Left renal cortex interstitium (tissue), 4 donors: ENCODE data around the gene FANCC. TPM values are rescaled to one million over a fixed set of nuclear protein-coding genes. Genes with fewer than 3 reads are reported as not detected.
"Not testable (repeated sequence)": the region's sequence is repeated elsewhere in the genome, so short reads cannot be mapped to it uniquely, and the experiment has no call there.

ENCODE experiments used
- DNase-seq, 4 donors: peaks; one replicate each; pipeline ENCODE4 v3.0.0-alpha.2; 2013; ENCODE audit warnings: low read depth in 4 of 4, low spot score in 2 of 4, missing footprints in 1 of 4
- polyA plus RNA-seq, 4 donors: library from polyadenylated mRNA; unstranded; fragments of 120-200 nt; gene quantifications; one replicate each; pipeline ENCODE4 v1.2.1, GENCODE V29; 2013; ENCODE audit not compliant: insufficient read length in 4 of 4

FANCC gene
- polyA plus RNA-seq, 4 donors, result 21.2 to 26.8 (median 23.1) TPM

DNA sequence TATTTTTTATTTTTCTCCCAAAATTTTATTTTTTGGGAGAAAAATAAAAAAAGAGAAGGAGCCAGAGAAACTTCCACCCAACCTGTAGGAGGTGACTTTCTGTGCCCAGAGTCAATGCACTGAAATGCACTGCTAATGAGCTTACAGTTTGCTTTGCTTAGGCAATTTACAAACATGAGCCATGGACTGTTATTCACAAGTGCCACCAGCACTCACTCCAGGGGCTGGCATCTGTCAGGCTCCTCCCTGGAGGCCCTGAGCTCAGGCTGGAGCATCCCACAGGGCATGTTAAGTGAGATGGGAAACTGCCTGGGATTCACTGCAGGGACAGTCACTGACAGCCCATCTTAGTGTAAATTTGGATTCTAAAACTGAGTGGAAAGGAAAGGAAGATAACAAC, 74.9 kb downstream of the FANCC start:
- DNase-seq, result no peak

- no peak for DNase-seq
These were observed 78.4 kb downstream of the FANCC start for GRCh38 chr9:95239071-95239470.

GRCh38 chr9:95237336-95237735, 80.2 kb downstream of the FANCC start:
- DNase-seq, result no peak

DNA sequence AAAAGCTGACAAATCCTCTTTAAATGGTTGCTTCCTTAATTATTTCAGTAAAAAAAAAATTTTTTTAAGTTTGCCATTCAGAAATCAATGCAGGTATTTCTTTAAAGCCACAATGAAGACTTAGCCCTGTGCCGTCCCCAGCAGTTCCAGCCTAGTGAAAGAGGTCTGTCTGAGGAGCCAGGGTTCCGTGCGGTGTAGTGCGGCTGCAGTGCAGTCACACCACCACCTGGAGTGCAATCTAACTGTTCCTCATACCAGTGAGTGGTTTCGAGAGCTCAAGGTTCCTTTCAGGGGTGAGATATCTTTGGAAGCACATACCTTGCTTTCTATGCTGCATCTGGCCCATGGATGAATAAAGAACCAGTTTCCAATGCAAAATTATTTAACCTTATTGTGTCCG, 87.5 kb downstream of the FANCC start:
- DNase-seq, result no peak

DNA sequence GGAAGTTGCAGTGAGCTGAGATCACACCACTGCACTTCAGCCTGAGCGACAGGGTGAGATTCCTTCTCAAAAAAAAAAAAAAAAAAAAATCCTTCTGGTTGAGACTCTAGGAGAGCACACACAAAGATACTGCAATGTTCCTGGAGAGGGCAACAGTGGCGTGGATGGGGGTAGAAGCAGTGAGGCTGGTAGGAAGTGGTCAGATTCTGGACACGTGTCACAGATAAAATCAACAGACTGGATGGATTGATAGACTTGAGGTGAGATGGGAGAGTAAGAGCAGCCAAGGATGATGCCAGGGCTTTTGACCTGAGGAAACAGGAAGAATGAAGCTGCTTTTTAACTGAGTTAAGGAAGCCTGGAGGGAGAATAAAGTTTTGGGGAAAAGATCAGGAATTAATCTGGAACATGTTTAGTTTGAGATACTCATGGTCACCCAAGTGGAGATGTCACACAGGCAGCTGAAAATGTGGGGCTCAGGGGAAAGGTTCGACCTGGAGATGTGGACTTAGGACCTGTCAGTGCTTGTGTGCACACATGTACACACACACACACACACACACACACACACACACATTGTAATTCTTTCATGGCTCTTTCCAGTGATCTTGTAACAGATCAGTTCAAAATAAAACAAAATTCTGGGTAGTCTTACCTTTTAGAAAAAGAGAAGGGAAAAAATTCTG, 88.1 kb downstream of the FANCC start:
- DNase-seq, result no peak

DNA sequence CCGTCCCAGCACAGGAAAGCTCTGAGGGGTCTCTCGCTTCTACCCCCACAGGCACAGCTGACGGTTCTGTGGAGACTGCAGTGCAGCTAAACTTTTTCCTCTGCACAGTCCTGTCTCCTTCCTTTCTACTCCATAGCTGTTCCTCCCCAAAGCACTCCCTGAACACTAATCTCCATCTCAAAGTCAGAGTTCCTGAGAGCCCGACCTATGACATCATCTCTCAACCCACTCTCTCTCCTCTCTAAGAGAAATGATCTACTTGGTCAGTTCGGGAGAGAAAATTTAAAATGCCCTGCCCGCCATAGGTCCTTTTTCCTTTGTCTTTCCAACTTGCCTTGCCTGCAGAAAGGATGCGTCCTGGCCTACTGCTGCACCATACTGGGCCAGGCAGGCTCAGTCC, 90.6 kb downstream of the FANCC start:
- no peak for DNase-seq

DNA sequence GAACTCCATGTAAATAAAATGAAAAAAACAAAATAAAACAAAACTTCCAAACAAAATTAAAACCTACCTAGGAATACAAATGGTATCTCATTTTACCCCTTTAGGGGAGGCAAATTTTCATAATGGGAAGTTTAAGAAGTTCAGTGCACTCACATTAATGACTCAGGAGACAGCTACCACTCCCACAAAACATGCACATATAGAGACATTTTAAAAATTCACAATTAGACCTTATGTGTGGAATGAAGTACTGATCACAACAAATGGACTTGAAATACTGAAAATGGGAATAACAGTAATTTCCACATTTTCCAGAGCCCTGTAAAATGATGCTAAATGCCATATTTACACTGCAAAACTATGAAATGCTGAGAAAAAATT, 91.8 kb downstream of the FANCC start:
- DNase-seq, result no peak

DNA sequence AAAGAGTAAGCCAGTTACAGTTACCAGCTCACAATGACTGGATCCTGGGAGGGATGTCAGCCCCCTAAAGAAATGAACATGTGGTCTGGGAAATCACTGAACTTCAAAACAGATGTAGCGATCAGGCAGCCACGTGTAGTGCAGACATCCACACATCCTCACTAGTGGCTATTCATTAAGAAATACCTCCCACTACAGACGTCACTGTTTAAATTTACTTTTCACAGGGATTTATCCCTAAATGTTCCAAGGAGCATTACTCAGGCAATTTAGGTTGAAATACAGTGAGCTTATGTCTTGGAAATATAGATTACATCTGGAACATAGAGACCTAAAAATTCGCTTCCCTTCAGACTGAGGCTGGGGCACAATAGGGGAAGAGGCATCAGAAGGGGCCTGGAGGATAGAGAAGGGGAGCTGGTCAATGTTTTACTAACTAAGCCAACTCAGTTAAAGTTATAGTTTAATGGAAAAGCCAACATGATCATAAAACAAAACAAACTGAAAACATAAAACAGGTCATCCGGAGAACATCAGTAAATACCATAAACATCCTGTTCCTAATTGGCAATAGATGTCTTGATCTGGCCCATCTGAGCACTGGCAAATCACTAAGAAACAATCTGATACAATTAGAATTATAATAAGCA, 92.3 kb downstream of the FANCC start:
- DNase-seq, result no peak

DNA sequence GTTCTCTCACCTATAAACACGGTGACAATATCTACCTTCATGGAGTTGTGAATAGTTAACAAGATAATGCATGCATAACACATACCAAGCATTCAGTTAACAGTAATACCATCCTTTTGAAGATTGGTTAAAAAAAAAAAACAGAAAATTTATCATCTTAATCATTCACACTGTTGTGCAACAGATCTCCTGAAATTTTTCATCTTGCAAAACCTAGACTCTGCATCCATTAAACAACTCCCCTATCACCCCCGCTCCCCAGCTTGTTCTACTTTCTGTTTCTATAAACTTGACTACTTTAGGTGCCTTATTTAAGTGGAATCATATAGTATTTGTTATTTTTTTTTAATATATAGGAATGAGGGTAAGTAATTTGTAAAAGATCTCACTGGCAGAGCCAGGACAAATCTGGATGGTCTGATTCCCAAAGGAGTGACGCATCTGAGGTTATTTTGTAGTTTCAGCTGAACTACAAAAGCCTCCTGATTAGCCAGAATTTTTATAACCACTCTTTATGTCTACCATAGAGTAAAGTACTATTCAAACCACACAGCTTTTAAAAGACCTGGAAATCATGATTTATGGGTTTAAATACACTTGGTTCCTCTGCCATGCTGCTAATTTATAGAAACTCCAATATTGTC, 93.0 kb downstream of the FANCC start:
- no peak for DNase-seq

GRCh38 chr9:95220352-95220751, 97.2 kb downstream of the FANCC start:
- DNase-seq, result not testable (repeated sequence)

DNA sequence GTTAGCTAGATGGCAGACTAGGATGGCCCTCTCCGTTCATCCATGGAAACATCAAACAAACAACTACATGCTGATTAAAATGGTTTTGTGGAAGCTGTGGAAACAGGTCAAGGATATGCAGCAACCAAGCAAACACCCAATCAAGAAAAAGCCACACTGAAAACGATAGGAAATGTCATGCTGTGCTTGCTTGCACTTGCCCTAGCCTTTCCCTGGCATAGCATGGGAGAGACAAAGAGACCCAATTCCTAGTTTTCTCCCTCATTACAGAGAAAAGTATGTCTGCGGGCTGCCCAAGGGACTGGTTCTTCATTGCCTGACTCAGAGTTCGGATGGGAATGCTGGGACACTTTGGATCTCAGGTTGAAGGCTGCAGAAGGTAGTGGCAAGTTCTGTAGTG, 98.7 kb downstream of the FANCC start:
- DNase-seq, result no peak

DNA sequence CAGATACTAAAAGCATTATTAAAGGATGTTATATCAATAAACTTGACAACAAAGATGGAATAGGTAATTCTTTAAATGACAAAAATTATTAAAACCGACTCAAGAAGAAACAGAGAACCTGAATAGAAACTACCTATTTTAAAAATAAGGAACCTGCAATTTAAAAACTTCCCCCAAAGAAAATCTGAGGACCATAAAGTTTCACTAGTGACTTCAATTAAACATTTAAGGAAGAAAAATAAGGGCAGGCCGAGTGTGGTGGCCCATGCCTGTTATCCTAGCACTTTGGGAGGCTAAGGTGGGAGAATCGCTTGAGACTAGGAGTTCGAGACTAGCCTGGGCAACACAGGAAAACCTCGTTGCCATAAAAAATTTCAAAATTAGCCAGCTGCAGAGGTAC, 99.6 kb downstream of the FANCC start:
- DNase-seq, result no peak

GRCh38 chr9:95215336-95215898, 102.1 kb downstream of the FANCC start:
- DNase-seq, result no peak

DNA sequence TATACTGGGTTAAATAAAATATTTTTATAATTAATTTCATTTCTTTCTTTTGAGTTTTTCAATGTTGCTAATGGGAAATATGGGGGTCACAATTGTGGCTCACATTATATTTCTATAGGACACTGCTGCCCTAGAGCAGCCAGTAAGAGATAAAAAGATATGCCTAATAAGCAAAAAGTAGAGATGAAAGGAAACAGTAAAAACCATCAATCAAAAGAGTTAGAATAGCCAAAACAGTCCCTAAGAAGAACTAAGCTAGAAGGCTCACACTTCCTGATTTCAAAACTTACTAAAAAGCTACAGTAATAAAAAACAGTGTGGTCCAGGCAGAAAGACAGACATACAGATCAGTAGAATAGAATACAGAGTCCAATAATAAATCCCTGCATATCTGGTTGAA, 104.4 kb downstream of the FANCC start:
- no peak for DNase-seq

GRCh38 chr9:95211028-95211427, 106.5 kb downstream of the FANCC start:
- no peak for DNase-seq

DNA sequence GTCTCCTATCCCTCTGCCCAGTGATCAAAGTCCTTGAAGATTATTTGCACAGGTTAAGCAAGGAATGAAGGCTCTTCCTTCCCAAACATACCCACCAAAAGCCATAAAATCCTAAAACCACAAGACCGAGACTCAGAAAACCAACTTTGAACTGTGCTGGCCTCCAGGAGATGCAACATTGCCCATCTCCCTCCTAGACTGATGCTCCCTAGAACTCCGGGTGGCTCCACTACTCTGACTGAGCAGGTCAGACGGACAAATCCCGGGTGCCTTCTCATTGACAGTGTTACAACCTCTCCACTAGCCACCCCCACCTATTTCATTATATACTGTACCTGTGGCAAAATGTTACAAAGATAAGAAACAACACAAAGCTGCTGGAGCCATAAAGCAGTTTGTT, 110.1 kb downstream of the FANCC start:
- no peak for DNase-seq

GRCh38 chr9:95206143-95206542, 111.4 kb downstream of the FANCC start:
- DNase-seq, result no peak

DNA sequence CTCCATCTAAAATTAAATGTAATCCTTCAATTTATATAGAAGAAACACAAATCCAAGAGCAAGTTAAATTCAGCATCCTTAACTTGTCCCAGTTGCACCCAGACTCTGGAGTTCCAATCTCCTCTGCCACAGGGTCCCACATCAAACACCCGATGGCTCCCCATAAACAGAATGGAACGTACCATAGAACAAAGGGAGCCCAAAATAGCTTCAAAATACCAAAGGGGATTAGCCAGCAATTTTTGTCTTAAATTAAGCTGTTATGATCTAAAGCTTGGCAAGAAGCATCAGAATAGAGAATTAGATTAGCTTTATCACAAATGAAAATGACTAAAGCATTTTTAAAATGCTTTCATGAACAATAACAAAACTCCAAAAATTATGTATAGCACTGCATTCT, 112.8 kb downstream of the FANCC start:
- no peak for DNase-seq

- no peak for DNase-seq
These were observed 113.2 kb downstream of the FANCC start for GRCh38 chr9:95204310-95204709.

DNA sequence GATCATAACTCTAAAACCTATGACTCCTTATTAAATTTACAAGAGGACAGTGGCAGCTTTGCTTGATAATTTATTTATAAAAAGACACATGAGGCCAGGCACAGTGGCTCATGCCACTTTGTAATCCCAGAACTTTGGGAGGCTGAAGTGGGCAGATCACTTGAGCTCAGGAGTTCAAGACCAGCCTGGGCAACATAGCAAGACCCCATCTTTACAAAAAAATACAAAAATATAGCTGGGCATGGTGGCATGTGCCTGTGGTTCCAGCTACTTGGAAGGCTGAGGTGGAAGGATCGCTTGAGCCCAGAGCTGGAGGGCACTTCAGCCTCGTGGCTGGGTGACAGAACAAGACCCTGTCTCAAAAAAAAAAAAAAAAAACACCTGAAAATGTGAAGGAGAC, 114.5 kb downstream of the FANCC start:
- not testable (repeated sequence) for DNase-seq

DNA sequence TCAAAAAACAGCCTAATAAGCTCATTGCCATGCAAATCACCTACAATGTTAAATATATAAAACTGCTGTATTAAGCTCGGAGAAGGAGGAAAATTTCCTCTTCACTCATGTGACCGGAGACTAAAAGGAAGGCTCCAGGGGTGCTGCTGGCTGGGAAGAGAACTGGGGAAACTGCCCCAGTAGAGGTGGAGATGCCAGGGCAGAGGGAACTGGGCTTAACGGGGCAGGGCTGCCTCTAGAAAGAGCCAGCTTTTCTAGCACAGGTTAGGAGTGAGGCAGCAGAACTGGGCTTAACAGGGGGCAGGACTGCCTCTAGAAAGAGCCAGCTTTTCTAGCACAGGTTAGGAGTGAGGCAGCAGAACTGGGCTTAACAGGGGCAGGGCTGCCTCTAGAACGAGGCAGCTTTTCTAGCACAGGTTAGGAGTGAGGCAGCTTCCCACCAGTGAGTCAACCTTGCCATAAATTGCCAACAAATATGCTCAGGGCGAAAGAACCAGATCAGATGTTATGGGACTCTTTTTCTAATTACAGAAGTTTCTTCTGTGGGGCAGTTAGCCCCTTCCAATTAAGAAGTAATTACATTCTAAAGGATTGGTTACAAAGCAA, 115.3 kb downstream of the FANCC start:
- DNase-seq, result no peak
